ENCODE measurements around the gene ENTREP1. TPM values are rescaled to one million over a fixed set of nuclear protein-coding genes. Genes with fewer than 3 reads are reported as not detected.

The ENTREP1 gene
- total RNA-seq, 1 donor from 2014 or later, result 3.1 TPM

DNA sequence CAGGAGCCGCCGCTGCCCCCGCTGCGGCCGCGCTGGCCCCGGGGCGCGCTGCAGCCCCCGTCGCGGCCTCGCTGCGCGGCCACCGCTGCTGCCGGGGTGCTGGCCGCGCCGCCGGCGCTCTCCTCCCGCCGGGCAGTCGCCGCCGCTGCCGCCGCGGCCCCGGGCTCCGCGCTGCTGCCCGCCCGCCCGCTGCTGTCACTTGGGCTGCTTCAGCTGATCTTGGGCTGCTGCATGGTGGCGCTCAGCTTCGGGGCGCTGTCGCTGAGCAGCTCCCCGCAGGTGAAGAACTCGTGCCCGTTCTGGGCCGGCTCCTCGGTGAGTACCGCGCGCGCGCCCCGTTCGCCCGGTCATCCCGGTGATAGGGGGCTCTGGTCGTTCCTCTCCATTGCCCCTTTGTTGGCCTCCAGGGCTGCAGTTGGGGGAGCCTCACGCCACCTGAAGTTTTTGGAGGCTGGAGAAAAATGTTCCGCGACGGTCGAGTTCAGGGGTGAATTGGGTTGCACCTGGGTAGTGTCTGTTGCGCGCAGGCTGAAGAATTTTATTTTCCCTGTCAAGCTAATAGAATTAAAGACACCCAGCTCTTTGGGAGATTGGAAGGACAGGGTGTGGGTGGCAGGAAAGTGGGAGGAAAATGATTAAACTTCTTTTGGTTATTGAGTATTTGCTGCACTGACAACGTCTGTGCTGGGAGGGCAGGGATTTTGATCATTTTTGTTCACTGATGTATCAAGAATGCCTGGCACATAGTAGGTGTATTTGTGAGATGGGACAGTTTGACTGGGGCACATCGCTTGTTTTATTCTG is 596 bp downstream of the ENTREP1 start:
- TF ChIP-seq, protein P1, sequence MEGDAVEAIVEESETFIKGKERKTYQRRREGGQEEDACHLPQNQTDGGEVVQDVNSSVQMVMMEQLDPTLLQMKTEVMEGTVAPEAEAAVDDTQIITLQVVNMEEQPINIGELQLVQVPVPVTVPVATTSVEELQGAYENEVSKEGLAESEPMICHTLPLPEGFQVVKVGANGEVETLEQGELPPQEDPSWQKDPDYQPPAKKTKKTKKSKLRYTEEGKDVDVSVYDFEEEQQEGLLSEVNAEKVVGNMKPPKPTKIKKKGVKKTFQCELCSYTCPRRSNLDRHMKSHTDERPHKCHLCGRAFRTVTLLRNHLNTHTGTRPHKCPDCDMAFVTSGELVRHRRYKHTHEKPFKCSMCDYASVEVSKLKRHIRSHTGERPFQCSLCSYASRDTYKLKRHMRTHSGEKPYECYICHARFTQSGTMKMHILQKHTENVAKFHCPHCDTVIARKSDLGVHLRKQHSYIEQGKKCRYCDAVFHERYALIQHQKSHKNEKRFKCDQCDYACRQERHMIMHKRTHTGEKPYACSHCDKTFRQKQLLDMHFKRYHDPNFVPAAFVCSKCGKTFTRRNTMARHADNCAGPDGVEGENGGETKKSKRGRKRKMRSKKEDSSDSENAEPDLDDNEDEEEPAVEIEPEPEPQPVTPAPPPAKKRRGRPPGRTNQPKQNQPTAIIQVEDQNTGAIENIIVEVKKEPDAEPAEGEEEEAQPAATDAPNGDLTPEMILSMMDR (IDR thresholded peaks at IDR 0.05; ENCODE audit: insufficient read depth, low read length, poor library complexity, severe bottlenecking), result no peak
- Histone ChIP-seq H3K4me3 (ENCODE audit: low read depth, low read length) (peak overlapping the region; percentile 52), H3K36me3 (ENCODE audit: control insufficient read depth, insufficient read depth, low read length) (no peaks in the 10 kb centered on the region), H3K27me3 (ENCODE audit: control insufficient read depth, insufficient read depth, low read length) (peaks cover 5% of the 10 kb centered on the region)
- no peak for DNase-seq (ENCODE audit: low read depth)

DNA sequence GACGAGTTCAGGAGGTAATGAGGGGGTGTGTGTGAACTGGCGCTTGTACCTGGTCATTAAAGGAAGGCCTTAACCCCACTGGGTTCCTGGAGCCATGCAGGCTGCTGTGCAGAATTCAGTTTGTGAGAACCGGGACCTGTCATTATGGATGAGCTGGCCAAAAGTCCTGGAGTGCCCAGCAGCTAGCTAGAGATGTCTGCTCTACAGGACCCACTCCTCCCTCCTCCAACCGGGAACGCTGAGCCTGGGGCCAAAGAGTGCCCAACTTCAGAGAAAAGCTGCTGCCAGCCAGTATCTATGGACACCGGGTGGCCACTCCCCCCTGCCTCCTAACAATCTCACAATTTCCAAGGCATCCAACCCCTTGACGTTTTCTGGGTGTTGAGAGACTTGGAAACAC is 1.2 kb downstream of the ENTREP1 start:
- no peak for DNase-seq (ENCODE audit: low read depth)
- TF ChIP-seq, protein P1 (IDR thresholded peaks at IDR 0.05; ENCODE audit: insufficient read depth, low read length, poor library complexity, severe bottlenecking), result no peak
- H3K27me3 ChIP-seq (ENCODE audit: control insufficient read depth, insufficient read depth, low read length), result peaks cover 5% of the 10 kb centered on the region
- no peak overlapping the region for H3K4me3 ChIP-seq (ENCODE audit: low read depth, low read length)
- H3K36me3 ChIP-seq (ENCODE audit: control insufficient read depth, insufficient read depth, low read length), result no peaks in the 10 kb centered on the region

DNA sequence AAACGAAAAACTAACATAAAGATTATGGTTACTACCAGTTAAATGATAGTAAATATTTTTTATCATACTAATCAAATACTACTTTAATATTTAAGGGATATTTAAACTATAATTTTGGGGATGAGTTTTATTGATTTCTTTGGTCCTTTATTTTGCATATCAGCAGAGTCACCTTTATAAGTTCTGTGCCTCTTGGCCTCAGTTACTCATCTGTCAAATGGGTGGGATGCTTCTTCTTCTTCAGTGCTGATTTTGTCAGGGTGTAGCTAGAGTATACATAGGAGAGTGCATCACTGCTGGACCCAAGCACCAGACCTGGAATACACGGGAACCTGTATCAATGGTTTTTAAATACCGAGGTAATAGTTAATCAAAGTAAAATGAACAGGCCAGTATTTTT is 5.6 kb downstream of the ENTREP1 start:
- Histone ChIP-seq H3K27me3 (ENCODE audit: control insufficient read depth, insufficient read depth, low read length) (peaks cover 3% of the 10 kb centered on the region), H3K4me3 (ENCODE audit: low read depth, low read length) (no peak overlapping the region), H3K36me3 (ENCODE audit: control insufficient read depth, insufficient read depth, low read length) (no peaks in the 10 kb centered on the region)
- TF ChIP-seq, protein P1 (IDR thresholded peaks at IDR 0.05; ENCODE audit: insufficient read depth, low read length, poor library complexity, severe bottlenecking), result no peak
- DNase-seq (ENCODE audit: low read depth), result no peak

DNA sequence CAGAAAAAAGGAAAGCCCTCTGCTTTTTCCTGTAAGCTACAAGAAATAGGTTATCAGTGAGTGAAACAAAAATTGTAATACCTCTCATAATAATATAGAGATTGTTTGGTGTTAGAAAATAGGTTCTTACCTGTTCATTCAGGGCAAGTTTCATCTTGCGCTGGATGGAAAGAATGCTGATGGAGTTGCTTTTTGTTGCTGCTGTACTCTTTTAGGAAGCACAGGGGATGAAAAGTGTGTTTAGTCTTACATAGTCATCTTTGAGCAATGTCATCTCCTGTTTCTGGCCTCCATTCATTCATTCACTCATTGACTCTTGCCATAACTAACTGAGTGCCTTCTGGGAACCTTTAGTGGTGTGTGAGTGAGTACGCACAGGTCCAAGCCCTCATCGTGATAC is 6.4 kb downstream of the ENTREP1 start:
- Histone ChIP-seq H3K36me3 (ENCODE audit: control insufficient read depth, insufficient read depth, low read length) (no peaks in the 10 kb centered on the region), H3K4me3 (ENCODE audit: low read depth, low read length) (no peak overlapping the region), H3K27me3 (ENCODE audit: control insufficient read depth, insufficient read depth, low read length) (no peaks in the 10 kb centered on the region)
- TF ChIP-seq, protein P1 (IDR thresholded peaks at IDR 0.05; ENCODE audit: insufficient read depth, low read length, poor library complexity, severe bottlenecking), result no peak
- no peak for DNase-seq (ENCODE audit: low read depth)

GRCh38 chr9:69332067-69332685 is 7.2 kb downstream of the ENTREP1 start:
- H3K27me3 ChIP-seq (ENCODE audit: control insufficient read depth, insufficient read depth, low read length), result no peaks in the 10 kb centered on the region
- no peak overlapping the region for H3K4me3 ChIP-seq (ENCODE audit: low read depth, low read length)
- H3K36me3 ChIP-seq (ENCODE audit: control insufficient read depth, insufficient read depth, low read length), result no peaks in the 10 kb centered on the region
- TF ChIP-seq, protein P1 (IDR thresholded peaks at IDR 0.05; ENCODE audit: insufficient read depth, low read length, poor library complexity, severe bottlenecking), result no peak
- DNase-seq (ENCODE audit: low read depth), result no peak

Measured in kidney epithelial cell (primary cell).